ENCODE measurements around the gene C4A. TPM values are rescaled to one million over a fixed set of nuclear protein-coding genes. Genes with fewer than 3 reads are reported as not detected.

C4A gene
- total and polyA plus RNA-seq, 2 of the 8 experiments (the other 6 are each of a cell fraction or from before 2014, with no cell fraction given), result 0.62 to 2.4 TPM

DNA sequence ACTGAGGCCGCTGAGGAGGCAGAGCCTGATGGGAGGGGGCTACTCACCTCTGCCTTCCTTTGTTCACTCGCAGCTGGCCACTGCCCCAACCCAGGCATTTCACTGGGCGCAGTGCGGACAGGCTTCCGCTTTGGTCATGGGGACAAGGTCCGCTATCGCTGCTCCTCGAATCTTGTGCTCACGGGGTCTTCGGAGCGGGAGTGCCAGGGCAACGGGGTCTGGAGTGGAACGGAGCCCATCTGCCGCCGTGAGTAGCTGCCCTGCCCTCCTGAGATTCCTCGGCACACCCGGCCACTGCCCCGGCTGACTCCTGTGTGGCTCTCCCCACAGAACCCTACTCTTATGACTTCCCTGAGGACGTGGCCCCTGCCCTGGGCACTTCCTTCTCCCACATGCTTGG is 48.3 kb upstream of the C4A start:
- no peak overlapping the region for H4K5ac ChIP-seq (ENCODE audit: insufficient read length, low read depth, low read length)
- H2AK5ac ChIP-seq (ENCODE audit: low read depth, low read length), result no peak overlapping the region
- 89% methylated on average over 19 of the region's 19 CpGs; no CpG with 5 or more reads in 1 of the 2 experiments for WGBS, 2 experiments (ENCODE audit: extremely low coverage in 1 of 2, insufficient coverage in 1 of 2, insufficient read length in 1 of 2, insufficient replicate concordance in 2 of 2, low coverage in 1 of 2, low lambda C conversion rate in 2 of 2, missing lambda C conversion rate in 1 of 2)
- no peak overlapping the region for H3K27ac ChIP-seq (ENCODE audit: low read depth, low read length)
- H3K4ac ChIP-seq (replicated peaks; ENCODE audit: insufficient read length, low read depth, low read length), result no peak overlapping the region
- DNase-seq (ENCODE audit: low read depth in 1 of 2, low spot score in 2 of 2) (no peak), FAIRE-seq (no peak)
- H3K79me2 ChIP-seq (ENCODE audit: control insufficient read depth in 1 of 2, insufficient read depth in 2 of 2, low read length in 2 of 2), result no peaks in the 10 kb centered on the region
- no peak overlapping the region for H3K9ac ChIP-seq (replicated peaks in 1 of 4; ENCODE audit: extremely low read depth in 1 of 4, low read depth in 3 of 4, low read length in 3 of 4)
- no peak overlapping the region for H3K23ac ChIP-seq (ENCODE audit: insufficient read length)
- no peak overlapping the region for H3K56ac ChIP-seq (replicated peaks; ENCODE audit: insufficient read length, low read depth, low read length)
- H3K9me3 ChIP-seq (ENCODE audit: insufficient read depth in 2 of 2, low read depth in 1 of 2, low read length in 1 of 2), result peaks cover 4 to 7% of the 10 kb centered on the region in 2 experiments; a peak in 1 of 4 replicates
- no peaks in the 10 kb centered on the region for H3K4me1 ChIP-seq (replicated peaks in 1 of 4; ENCODE audit: control insufficient read depth in 3 of 4, insufficient read depth in 4 of 4, low read length in 3 of 4)
- H2BK5ac ChIP-seq (ENCODE audit: low read depth, low read length), result no peak overlapping the region
- no peaks in the 10 kb centered on the region for H3K79me1 ChIP-seq (ENCODE audit: low read depth, low read length)
- H2BK120ac ChIP-seq (replicated peaks; ENCODE audit: low read depth, low read length), result no peak overlapping the region
- H3K4me2 ChIP-seq (ENCODE audit: insufficient read depth in 1 of 2, low read depth in 2 of 2, low read length in 2 of 2), result no peak overlapping the region
- ChIA-PET CTCF (ENCODE audit: partially characterized antibody) (interaction anchor here (1.2 kb wide), 1 partner anchor 10 kb away, joined by 4 read pairs; no protein-coding TSS in a partner anchor), POLR2A (ENCODE audit: partially characterized antibody) (interaction anchor here (1.0 kb wide), 1 partner anchor 12 kb away, joined by 3 read pairs; the partner anchor contains the start of gene CFB)
- H2BK20ac ChIP-seq (ENCODE audit: low read length), result no peak overlapping the region
- no peak overlapping the region for H2BK15ac ChIP-seq (ENCODE audit: low read length)
- H4K20me1 ChIP-seq (replicated peaks in 1 of 2; ENCODE audit: control insufficient read depth in 1 of 2, insufficient read depth in 2 of 2, low read length in 2 of 2), result no peaks in the 10 kb centered on the region
- no peak overlapping the region for H3K14ac ChIP-seq (ENCODE audit: insufficient read length)
- H4K8ac ChIP-seq (ENCODE audit: extremely low read depth, insufficient read depth, low read length), result no peak overlapping the region
- H3K4me3 ChIP-seq (ENCODE audit: extremely low read depth in 1 of 4, insufficient read depth in 2 of 4, low read depth in 3 of 4, low read length in 4 of 4), result no peak overlapping the region
- H3K23me2 ChIP-seq (ENCODE audit: low read depth, low read length), result no peaks in the 10 kb centered on the region
- H2AFZ ChIP-seq (ENCODE audit: low read length), result no peak overlapping the region
- no peak overlapping the region for H2BK12ac ChIP-seq (ENCODE audit: low read depth, low read length)
- no peak overlapping the region for H3K18ac ChIP-seq (ENCODE audit: extremely low read depth, low read length)
- H3K27me3 ChIP-seq (replicated peaks in 1 of 4; ENCODE audit: control insufficient read depth in 3 of 4, extremely low read depth in 1 of 4, insufficient read depth in 3 of 4, low read length in 3 of 4), result no peaks in the 10 kb centered on the region
- H3K36me3 ChIP-seq (ENCODE audit: control insufficient read depth in 2 of 4, insufficient read depth in 4 of 4, low read length in 3 of 4), result no peaks in the 10 kb centered on the region
- H4K91ac ChIP-seq (replicated peaks; ENCODE audit: insufficient read length, low read length), result no peak overlapping the region
- TF ChIP-seq SUZ12 (IDR thresholded peaks at IDR 0.05; ENCODE audit: low read length) (no peak), TAF1 (IDR thresholded peaks at IDR 0.05; ENCODE audit: low read depth, low read length) (no peak), CBX8 (IDR thresholded peaks at IDR 0.05; ENCODE audit: borderline replicate concordance, low read depth, low read length) (no peak), RXRA (IDR thresholded peaks at IDR 0.05; ENCODE audit: insufficient read depth, low read depth, low read length) (no peak), BACH1 (IDR thresholded peaks at IDR 0.05; ENCODE audit: low read length) (no peak), PHF8 (conservative IDR thresholded peaks at IDR 0.05; ENCODE audit: low read depth, low read length) (no peak), SIRT6 (IDR thresholded peaks at IDR 0.05; ENCODE audit: low read length) (no peak), ZNF274 (IDR thresholded peaks at IDR 0.05; ENCODE audit: borderline replicate concordance, extremely low read depth, low read length) (no peak), TCF12 (IDR thresholded peaks at IDR 0.05; ENCODE audit: low read depth, low read length) (no peak), SAP30 (IDR thresholded peaks at IDR 0.05; ENCODE audit: insufficient read depth, insufficient replicate concordance, low read length) (no peak)
- TF ChIP-seq, protein P1, sequence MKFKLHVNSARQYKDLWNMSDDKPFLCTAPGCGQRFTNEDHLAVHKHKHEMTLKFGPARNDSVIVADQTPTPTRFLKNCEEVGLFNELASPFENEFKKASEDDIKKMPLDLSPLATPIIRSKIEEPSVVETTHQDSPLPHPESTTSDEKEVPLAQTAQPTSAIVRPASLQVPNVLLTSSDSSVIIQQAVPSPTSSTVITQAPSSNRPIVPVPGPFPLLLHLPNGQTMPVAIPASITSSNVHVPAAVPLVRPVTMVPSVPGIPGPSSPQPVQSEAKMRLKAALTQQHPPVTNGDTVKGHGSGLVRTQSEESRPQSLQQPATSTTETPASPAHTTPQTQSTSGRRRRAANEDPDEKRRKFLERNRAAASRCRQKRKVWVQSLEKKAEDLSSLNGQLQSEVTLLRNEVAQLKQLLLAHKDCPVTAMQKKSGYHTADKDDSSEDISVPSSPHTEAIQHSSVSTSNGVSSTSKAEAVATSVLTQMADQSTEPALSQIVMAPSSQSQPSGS (IDR thresholded peaks at IDR 0.05; ENCODE audit: low read length), result no peak
- TF ChIP-seq, protein P2, sequence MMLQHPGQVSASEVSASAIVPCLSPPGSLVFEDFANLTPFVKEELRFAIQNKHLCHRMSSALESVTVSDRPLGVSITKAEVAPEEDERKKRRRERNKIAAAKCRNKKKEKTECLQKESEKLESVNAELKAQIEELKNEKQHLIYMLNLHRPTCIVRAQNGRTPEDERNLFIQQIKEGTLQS (IDR thresholded peaks at IDR 0.05; ENCODE audit: insufficient read depth, low read depth, low read length), result no peak

Measured in H1 (cell line).